ENCODE measurements around the gene SCARF2.
A peak's percentile ranks its signal among the peaks of the same experiment; 100 is the strongest.
"Not testable (repeated sequence)": the region's sequence is repeated elsewhere in the genome, so short reads cannot be mapped to it uniquely, and the experiment has no call there.

SCARF2 gene

GRCh38 chr22:20427104-20427944 is 10.3 kb downstream of the SCARF2 start:
- DNase-seq, result no peak

- no peak for DNase-seq
Measured at GRCh38 chr22:20426259-20426615, 11.4 kb downstream of the SCARF2 start.

GRCh38 chr22:20425566-20426258 is 11.9 kb downstream of the SCARF2 start:
- no peak for DNase-seq

GRCh38 chr22:20424932-20425565 is 12.6 kb downstream of the SCARF2 start:
- no peak for DNase-seq

GRCh38 chr22:20424568-20424931 is 13.1 kb downstream of the SCARF2 start:
- DNase-seq, result no peak

GRCh38 chr22:20423906-20424551 is 13.6 kb downstream of the SCARF2 start:
- no peak for DNase-seq

GRCh38 chr22:20423008-20423905 is 14.4 kb downstream of the SCARF2 start:
- no peak for DNase-seq

- no peak for DNase-seq
Measured at GRCh38 chr22:20422271-20423007, 15.2 kb downstream of the SCARF2 start.

GRCh38 chr22:20421507-20421874 is 16.1 kb downstream of the SCARF2 start:
- no peak for DNase-seq

GRCh38 chr22:20420157-20420842 is 17.3 kb downstream of the SCARF2 start:
- DNase-seq, result no peak

GRCh38 chr22:20419664-20419951 is 18.0 kb downstream of the SCARF2 start:
- no peak for DNase-seq

GRCh38 chr22:20418211-20418788 is 19.3 kb downstream of the SCARF2 start:
- DNase-seq, result peak; percentile 71 to 81

GRCh38 chr22:20415699-20416098 is 21.9 kb downstream of the SCARF2 start:
- not testable (repeated sequence) for DNase-seq

GRCh38 chr22:20415241-20415640 is 22.4 kb downstream of the SCARF2 start:
- DNase-seq, result not testable (repeated sequence)

GRCh38 chr22:20414450-20414849 is 23.2 kb downstream of the SCARF2 start:
- DNase-seq, result no peak

GRCh38 chr22:20414059-20414440 is 23.6 kb downstream of the SCARF2 start:
- no peak for DNase-seq

- DNase-seq, result no peak
Measured at GRCh38 chr22:20413217-20414058, 24.2 kb downstream of the SCARF2 start.

- no peak for DNase-seq
Measured at GRCh38 chr22:20412474-20413216, 25.0 kb downstream of the SCARF2 start.

GRCh38 chr22:20409385-20409784 is 28.2 kb downstream of the SCARF2 start:
- DNase-seq, result not testable (repeated sequence)
